ENCODE measurements around the gene CACNA1E. TPM values are rescaled to one million over a fixed set of nuclear protein-coding genes. Genes with fewer than 3 reads are reported as not detected.

CACNA1E gene
- total and polyA plus RNA-seq, 2 experiments from 2014 or later = 0.32 to 1.1 TPM

DNA sequence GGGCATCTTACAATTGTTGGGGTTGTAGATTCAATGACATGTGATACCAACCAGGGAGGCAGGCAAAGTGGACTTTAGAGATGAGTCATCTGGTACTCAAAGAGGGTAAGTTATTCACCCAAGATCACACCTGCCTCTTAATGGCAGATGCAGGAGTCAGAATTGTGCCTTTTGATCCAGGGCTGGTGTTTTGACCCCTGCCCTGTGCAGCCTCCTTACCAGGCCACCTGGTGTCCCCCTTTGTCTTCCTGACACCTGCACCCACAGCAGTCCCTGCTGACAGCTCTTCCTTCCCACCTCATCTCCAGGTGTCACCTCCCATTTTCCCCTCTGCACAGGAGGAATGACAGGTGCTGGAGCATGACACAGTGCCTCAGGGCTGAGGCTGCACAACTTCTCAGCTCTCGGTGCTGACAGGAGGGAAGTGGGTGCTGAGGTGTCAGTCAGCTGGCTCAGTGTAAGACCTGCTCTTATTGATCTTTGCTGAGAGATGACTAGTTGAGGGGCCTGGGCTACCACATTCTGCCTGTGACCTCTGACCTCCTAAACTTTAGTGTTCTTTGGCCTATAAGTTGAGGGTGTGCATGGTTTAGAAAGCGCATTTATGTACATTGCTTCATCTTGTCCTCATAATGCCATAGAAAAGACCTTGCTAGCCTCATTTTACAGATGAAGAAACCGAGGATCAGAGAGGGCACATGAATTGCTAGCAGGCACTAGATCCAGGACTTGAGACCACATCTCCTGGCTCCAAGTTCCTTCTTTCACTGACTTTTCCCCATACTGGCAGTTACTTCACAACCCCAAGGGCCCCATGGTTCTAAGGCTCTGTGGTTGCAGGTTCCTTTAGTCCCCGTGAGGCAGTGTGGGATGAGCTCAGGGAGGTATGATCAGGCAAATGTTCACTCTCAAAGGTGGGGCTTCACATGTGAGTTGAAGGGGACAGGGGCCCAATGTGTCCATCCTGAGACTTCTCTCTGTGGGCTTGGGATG, 31.3 kb downstream of the CACNA1E start:
- H3K27ac Mint-ChIP-seq = no peak overlapping the region
- TF ChIP-seq, protein P1, sequence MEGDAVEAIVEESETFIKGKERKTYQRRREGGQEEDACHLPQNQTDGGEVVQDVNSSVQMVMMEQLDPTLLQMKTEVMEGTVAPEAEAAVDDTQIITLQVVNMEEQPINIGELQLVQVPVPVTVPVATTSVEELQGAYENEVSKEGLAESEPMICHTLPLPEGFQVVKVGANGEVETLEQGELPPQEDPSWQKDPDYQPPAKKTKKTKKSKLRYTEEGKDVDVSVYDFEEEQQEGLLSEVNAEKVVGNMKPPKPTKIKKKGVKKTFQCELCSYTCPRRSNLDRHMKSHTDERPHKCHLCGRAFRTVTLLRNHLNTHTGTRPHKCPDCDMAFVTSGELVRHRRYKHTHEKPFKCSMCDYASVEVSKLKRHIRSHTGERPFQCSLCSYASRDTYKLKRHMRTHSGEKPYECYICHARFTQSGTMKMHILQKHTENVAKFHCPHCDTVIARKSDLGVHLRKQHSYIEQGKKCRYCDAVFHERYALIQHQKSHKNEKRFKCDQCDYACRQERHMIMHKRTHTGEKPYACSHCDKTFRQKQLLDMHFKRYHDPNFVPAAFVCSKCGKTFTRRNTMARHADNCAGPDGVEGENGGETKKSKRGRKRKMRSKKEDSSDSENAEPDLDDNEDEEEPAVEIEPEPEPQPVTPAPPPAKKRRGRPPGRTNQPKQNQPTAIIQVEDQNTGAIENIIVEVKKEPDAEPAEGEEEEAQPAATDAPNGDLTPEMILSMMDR (conservative IDR thresholded peaks at IDR 0.05; ENCODE audit: low read depth in 2 of 2) = peak in 1 of 2 experiments; percentile 46; a peak in 2 of 4 replicates
- no peak for TF ChIP-seq ZNF114 (CRISPR knock-in tag; IDR thresholded peaks at IDR 0.05)
- no peak for ATAC-seq
- DNase-seq (ENCODE audit: low spot score) = no peak
- H3K9me2 ChIP-seq (ENCODE audit: insufficient read depth) = no peaks in the 10 kb centered on the region
- no peak overlapping the region for H3K4me3 ChIP-seq
- H3K4me1 Mint-ChIP-seq = peaks cover 7% of the 10 kb centered on the region
- no peaks in the 10 kb centered on the region for H3K36me3 ChIP-seq (ENCODE audit: insufficient read depth)
- H3F3A ChIP-seq (replicated peaks; ENCODE audit: low read depth) = no peaks in the 10 kb centered on the region
- H4K20me1 ChIP-seq (replicated peaks; ENCODE audit: insufficient read depth) = no peaks in the 10 kb centered on the region
- no peak overlapping the region for H3K4me3 Mint-ChIP-seq
- no peaks in the 10 kb centered on the region for H3K36me3 Mint-ChIP-seq (ENCODE audit: low read depth)
- H3K79me2 ChIP-seq (replicated peaks; ENCODE audit: insufficient read depth) = no peaks in the 10 kb centered on the region
- H3K4me2 ChIP-seq = no peak overlapping the region
- no peaks in the 10 kb centered on the region for H3K4me1 ChIP-seq (ENCODE audit: insufficient read depth)
- no peak overlapping the region for H3K27ac ChIP-seq (ENCODE audit: low read depth)
- no peak overlapping the region for H2AFZ ChIP-seq
- no peaks in the 10 kb centered on the region for H3K27me3 ChIP-seq (ENCODE audit: insufficient read depth)
- H3K27me3 Mint-ChIP-seq (ENCODE audit: insufficient read depth, low read depth, poor library complexity) = peaks cover 9% of the 10 kb centered on the region
- no peaks in the 10 kb centered on the region for H3K9me3 Mint-ChIP-seq

DNA sequence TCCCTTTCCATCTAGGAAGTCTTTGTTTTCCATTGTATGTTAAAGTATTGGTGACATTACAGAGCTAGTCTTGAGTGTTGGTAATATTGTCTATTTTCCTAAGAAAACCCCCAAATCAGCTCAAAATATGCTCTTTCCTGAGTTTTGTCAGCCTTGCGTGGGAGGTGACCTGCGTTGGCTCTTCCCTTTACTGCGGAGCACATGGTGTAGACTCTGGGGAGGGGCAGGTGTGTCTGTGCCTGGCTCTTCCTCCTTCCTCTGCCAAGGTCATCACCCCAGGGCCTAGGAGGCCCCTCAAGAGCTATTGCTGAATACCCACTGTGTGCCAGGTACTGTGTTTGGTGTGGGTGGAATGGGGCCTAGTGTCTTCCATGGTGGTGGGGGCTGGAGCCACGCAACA, 33.4 kb downstream of the CACNA1E start:
- peaks cover 1% of the 10 kb centered on the region; the same call in 1 of the 2 replicates for H3K9me2 ChIP-seq (ENCODE audit: insufficient read depth)
- no peaks in the 10 kb centered on the region for H4K20me1 ChIP-seq (replicated peaks; ENCODE audit: insufficient read depth)
- H3K4me1 Mint-ChIP-seq = peaks cover 10% of the 10 kb centered on the region
- ATAC-seq (no peak), DNase-seq (ENCODE audit: low spot score) (no peak)
- H3K36me3 ChIP-seq (ENCODE audit: insufficient read depth) = no peaks in the 10 kb centered on the region
- H3K36me3 Mint-ChIP-seq (ENCODE audit: low read depth) = no peaks in the 10 kb centered on the region
- H2AFZ ChIP-seq = no peak overlapping the region
- H3K27me3 ChIP-seq (ENCODE audit: insufficient read depth) = no peaks in the 10 kb centered on the region
- H3K27me3 Mint-ChIP-seq (ENCODE audit: insufficient read depth, low read depth, poor library complexity) = peaks cover 7% of the 10 kb centered on the region
- H3K4me2 ChIP-seq = no peak overlapping the region
- no peak for TF ChIP-seq ETS1 (IDR thresholded peaks at IDR 0.05)
- no peak for TF ChIP-seq NANOG (IDR thresholded peaks at IDR 0.05; ENCODE audit: borderline replicate concordance)
- TF ChIP-seq CREB1 (CRISPR knock-in tag; IDR thresholded peaks at IDR 0.05; ENCODE audit: low read depth) = no peak
- TF ChIP-seq STAT1 (IDR thresholded peaks at IDR 0.05; ENCODE audit: unreplicated experiment) = no peak
- no peak for TF ChIP-seq JUNB (IDR thresholded peaks at IDR 0.05; ENCODE audit: unreplicated experiment)
- no peak for TF ChIP-seq EZH2phosphoT487 (IDR thresholded peaks at IDR 0.05; ENCODE audit: unreplicated experiment)
- no peak for TF ChIP-seq EZH2 (IDR thresholded peaks at IDR 0.05; ENCODE audit: low read depth, unreplicated experiment)
- no peak for TF ChIP-seq REST (IDR thresholded peaks at IDR 0.05; ENCODE audit: unreplicated experiment)
- no peak overlapping the region for H3K4me3 ChIP-seq
- H3F3A ChIP-seq (replicated peaks; ENCODE audit: low read depth) = no peaks in the 10 kb centered on the region
- no peaks in the 10 kb centered on the region for H3K9me3 Mint-ChIP-seq
- no peaks in the 10 kb centered on the region for H3K4me1 ChIP-seq (ENCODE audit: insufficient read depth)
- no peak overlapping the region for H3K4me3 Mint-ChIP-seq
- no peak overlapping the region for H3K27ac Mint-ChIP-seq
- H3K27ac ChIP-seq (ENCODE audit: low read depth) = no peak overlapping the region
- no peaks in the 10 kb centered on the region for H3K79me2 ChIP-seq (replicated peaks; ENCODE audit: insufficient read depth)
